ENCODE measurements around the gene PSD.

The PSD gene

GRCh38 chr10:102438374-102438773 is 19.8 kb upstream of the PSD start:
- DNase-seq: no peak

- DNase-seq: no peak
Observed at GRCh38 chr10:102437515-102437914, 18.9 kb upstream of the PSD start.

- no peak for DNase-seq
Observed at GRCh38 chr10:102436312-102436711, 17.7 kb upstream of the PSD start.

GRCh38 chr10:102435529-102436233 is 17.1 kb upstream of the PSD start:
- DNase-seq: peak; percentile 24

GRCh38 chr10:102435133-102435497 is 16.5 kb upstream of the PSD start:
- DNase-seq: no peak

- no peak for DNase-seq
Observed at GRCh38 chr10:102434394-102435132, 16.0 kb upstream of the PSD start.

GRCh38 chr10:102433619-102434046 is 15.0 kb upstream of the PSD start:
- no peak for DNase-seq

GRCh38 chr10:102432162-102432950 is 13.8 kb upstream of the PSD start, which contains the start of gene CUEDC2:
Gene CUEDC2, minus strand, starts transcription at chr10:102432574. Its CDS starts 7,386 bp downstream, at chr10:102425188.
- peak; percentile 96 for DNase-seq

- DNase-seq: no peak
Observed at GRCh38 chr10:102431452-102432124, 13.0 kb upstream of the PSD start.

GRCh38 chr10:102429468-102429867 is 10.9 kb upstream of the PSD start:
- DNase-seq: no peak

- DNase-seq: no peak
Observed at GRCh38 chr10:102426803-102427287, 8.3 kb upstream of the PSD start.

- no peak for DNase-seq
Observed at GRCh38 chr10:102425444-102425843, 6.9 kb upstream of the PSD start.

GRCh38 chr10:102424916-102425315 is 6.3 kb upstream of the PSD start:
- DNase-seq: no peak

- DNase-seq: no peak
Observed at GRCh38 chr10:102424145-102424544, 5.6 kb upstream of the PSD start.

GRCh38 chr10:102423372-102423968 is 4.9 kb upstream of the PSD start:
- no peak for DNase-seq

- DNase-seq: peak; percentile 34
Observed at GRCh38 chr10:102422545-102423129, 4.1 kb upstream of the PSD start.

GRCh38 chr10:102421757-102422512 is 3.4 kb upstream of the PSD start:
- DNase-seq: no peak

GRCh38 chr10:102421507-102421756 is 2.8 kb upstream of the PSD start:
- no peak for DNase-seq

- peak; percentile 96 for DNase-seq
Observed at GRCh38 chr10:102420714-102421506, 2.3 kb upstream of the PSD start, which contains the start of gene FBXL15. Gene FBXL15, plus strand, starts transcription at chr10:102420836. Its CDS starts 294 bp downstream, at chr10:102421130.

- no peak for DNase-seq
Observed at GRCh38 chr10:102420181-102420713, 1.7 kb upstream of the PSD start.

Data from CD4-positive, alpha-beta T cell treated with Interleukin-4 for 4 hours (primary cell).